BE2C (cell line): ENCODE results near the gene KANSL3.

Experiments
- DNase-seq: peaks from one replicate; pipeline ENCODE4 v3.0.0-alpha.2; 2020
- H3K27me3 ChIP-seq: fragments of 250-450 bp; sonication (Bioruptor Pico); 2 replicates; pipeline ENCODE4 v1.5.1; 2020; ENCODE audit warnings: mild to moderate bottlenecking
- H3K36me3 ChIP-seq: fragments of 250-450 bp; sonication (Bioruptor Pico); 2 replicates; pipeline ENCODE4 v1.5.1; 2020; ENCODE audit warnings: mild to moderate bottlenecking
- H3K4me1 ChIP-seq: fragments of 250-450 bp; sonication (Bioruptor Pico); 2 replicates; pipeline ENCODE4 v1.5.1; 2020
- H3K4me3 ChIP-seq: 2 replicates; pipeline ENCODE4 v1.5.1; 2011; ENCODE audit warnings: low read depth, low read length
- H3K9me3 ChIP-seq: fragments of 250-450 bp; sonication (Bioruptor Pico); 2 replicates; pipeline ENCODE4 v1.5.1; 2020
- TF ChIP-seq, protein P1 (sequence below): IDR thresholded peaks from 2 replicates; pipeline ENCODE4 v1.5.1; 2012; ENCODE audit warnings: mild to moderate bottlenecking, low read depth, low read length

Gene KANSL3

DNA sequence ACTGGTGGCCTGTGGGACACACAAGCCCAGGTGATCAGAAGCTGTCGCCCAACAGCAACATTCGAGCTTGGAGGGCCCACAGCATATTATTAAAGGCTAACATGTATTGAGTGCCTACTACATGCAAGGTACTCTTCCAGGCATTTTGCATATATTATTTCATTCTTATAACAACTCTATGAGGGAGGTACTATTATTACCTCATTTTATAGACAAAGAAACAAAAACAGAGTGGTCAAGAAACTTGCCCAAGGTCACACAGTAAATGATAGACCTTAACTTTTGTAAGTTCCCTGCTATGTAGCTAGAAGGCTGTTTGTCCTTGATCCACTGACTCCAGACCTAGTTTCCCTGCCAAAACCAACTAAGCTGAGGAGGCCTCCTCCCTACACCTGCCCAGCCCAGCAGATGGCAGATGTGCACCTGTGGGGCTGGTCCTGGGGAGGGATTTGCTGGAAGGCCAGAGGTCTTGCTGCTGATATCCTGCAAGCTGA, 35.7 kb downstream of the KANSL3 start:
- H3K4me1 ChIP-seq: no peaks in the 10 kb centered on the region
- H3K27me3 ChIP-seq: no peaks in the 10 kb centered on the region
- H3K4me3 ChIP-seq: no peak overlapping the region
- no peak for DNase-seq
- TF ChIP-seq, protein P1, sequence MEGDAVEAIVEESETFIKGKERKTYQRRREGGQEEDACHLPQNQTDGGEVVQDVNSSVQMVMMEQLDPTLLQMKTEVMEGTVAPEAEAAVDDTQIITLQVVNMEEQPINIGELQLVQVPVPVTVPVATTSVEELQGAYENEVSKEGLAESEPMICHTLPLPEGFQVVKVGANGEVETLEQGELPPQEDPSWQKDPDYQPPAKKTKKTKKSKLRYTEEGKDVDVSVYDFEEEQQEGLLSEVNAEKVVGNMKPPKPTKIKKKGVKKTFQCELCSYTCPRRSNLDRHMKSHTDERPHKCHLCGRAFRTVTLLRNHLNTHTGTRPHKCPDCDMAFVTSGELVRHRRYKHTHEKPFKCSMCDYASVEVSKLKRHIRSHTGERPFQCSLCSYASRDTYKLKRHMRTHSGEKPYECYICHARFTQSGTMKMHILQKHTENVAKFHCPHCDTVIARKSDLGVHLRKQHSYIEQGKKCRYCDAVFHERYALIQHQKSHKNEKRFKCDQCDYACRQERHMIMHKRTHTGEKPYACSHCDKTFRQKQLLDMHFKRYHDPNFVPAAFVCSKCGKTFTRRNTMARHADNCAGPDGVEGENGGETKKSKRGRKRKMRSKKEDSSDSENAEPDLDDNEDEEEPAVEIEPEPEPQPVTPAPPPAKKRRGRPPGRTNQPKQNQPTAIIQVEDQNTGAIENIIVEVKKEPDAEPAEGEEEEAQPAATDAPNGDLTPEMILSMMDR: 0 out of 2 replicates have a peak, but pooled peaks have one; percentile 3
- H3K9me3 ChIP-seq: no peaks in the 10 kb centered on the region
- H3K36me3 ChIP-seq: peaks cover 21% of the 10 kb centered on the region

DNA sequence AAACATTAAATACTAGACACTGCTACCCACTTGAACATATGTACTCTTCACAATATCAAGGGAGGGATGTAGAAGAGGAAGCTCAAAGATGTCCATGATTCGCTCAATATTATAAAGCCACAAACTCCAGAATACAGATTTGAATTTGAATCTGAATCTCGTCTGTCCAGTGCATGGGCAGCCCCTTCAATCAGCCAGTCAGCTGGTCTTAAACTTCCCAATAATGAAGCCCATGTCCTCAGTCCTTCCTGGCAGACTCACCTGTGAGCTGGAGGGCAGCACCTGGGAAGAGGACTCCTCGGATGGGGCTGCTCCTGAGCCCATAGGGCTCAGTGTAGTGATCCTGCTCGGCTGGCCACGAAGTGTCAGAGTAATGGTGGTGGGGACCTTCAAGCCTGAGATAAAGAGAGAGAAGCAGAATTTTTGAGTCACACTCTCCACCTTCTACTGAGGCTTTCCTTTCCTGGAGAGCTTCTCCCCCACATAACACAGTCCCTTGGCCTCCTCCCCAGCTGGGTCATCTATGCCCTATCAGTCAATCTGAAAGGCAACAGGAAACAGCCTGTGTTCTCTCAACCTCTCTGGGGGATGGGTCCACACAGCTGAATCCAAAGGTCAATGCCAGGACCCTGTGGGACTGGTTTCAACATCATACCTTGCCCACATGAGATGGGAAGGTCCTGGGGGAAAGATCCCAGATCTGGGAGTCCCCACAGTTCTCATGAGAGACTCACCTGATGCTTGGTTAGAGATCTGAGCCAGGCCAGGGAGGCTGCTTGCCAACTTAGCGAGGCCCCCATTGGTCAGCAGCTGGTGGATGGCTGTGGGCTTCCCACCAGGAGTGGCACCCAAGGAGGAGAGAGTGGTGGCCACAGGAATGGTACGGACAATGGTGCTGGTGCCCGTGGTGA, 36.5 kb downstream of the KANSL3 start:
- DNase-seq: no peak
- TF ChIP-seq, protein P1: no peak
- Histone ChIP-seq H3K36me3 (peaks cover 21% of the 10 kb centered on the region), H3K9me3 (no peaks in the 10 kb centered on the region), H3K4me3 (no peak overlapping the region), H3K4me1 (no peaks in the 10 kb centered on the region), H3K27me3 (no peaks in the 10 kb centered on the region)

DNA sequence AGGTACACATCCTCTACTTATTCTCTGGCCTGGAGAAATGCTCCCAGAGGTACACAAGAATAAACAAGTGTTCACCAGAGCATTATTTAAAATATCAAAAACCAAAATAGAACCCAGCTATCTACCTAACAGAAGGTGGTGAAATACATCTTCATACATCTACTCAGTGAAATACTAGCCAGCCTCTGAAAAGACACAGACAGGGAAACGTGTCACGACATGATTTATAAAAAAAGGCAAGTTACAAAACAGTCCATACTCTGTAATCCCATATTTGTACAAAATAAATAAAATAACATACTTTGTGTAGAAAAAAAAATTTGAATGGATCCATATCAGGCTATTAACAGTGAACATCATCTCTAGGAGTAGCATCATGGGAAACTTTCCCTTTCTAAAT, 38.2 kb downstream of the KANSL3 start:
- Histone ChIP-seq H3K27me3 (no peaks in the 10 kb centered on the region), H3K4me1 (no peaks in the 10 kb centered on the region), H3K36me3 (peaks cover 17% of the 10 kb centered on the region), H3K9me3 (no peaks in the 10 kb centered on the region), H3K4me3 (no peak overlapping the region)
- TF ChIP-seq, protein P1: no peak
- DNase-seq: no peak

DNA sequence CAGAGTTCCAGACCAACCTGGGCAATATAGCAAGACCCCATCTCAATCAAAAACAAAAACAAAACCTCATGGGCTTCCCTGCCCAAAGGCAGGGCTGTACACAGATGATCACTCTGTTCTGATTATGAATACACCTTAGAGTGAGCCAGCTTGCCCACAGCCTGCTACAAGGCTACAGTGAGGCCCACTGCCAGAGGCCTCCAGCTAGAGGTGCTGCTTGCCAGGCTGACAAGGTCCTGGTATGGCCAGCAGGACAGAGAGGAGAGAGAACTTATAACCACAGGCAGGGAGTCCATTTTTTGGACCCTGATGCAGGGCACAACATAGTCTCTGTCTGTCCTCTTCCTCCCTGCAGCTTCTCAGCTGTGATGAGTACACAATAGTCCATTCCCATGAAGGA, 41.5 kb downstream of the KANSL3 start:
- Histone ChIP-seq H3K27me3 (no peaks in the 10 kb centered on the region), H3K9me3 (no peaks in the 10 kb centered on the region), H3K4me3 (no peak overlapping the region), H3K36me3 (peaks cover 5% of the 10 kb centered on the region), H3K4me1 (no peaks in the 10 kb centered on the region)
- TF ChIP-seq, protein P1: no peak
- no peak for DNase-seq

DNA sequence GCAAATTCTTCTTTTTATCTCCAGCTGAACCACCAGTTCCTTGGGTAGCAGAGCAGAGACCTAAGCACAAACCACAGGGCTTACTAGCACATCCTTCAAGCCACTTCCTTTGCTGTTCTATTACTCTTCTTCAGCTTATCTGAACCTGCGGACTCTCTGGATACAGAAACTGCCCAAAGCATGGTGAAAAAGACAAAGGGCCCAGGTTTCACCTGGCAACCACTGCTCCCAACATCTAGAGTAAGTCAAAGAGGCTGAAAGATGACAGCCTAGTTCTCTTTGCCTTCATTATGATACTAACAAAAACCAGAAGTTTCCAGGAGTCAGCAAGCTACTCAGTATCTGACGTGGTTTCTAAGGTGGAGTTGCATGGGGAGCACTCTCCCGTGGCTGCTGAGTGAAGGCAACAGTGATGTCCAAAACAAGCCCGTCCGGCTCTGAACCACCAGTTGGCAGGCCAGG, 43.4 kb downstream of the KANSL3 start:
- TF ChIP-seq, protein P1: no peak
- Histone ChIP-seq H3K9me3 (no peaks in the 10 kb centered on the region), H3K4me1 (no peaks in the 10 kb centered on the region), H3K4me3 (no peak overlapping the region), H3K36me3 (peaks cover 5% of the 10 kb centered on the region), H3K27me3 (no peaks in the 10 kb centered on the region)
- DNase-seq: no peak

DNA sequence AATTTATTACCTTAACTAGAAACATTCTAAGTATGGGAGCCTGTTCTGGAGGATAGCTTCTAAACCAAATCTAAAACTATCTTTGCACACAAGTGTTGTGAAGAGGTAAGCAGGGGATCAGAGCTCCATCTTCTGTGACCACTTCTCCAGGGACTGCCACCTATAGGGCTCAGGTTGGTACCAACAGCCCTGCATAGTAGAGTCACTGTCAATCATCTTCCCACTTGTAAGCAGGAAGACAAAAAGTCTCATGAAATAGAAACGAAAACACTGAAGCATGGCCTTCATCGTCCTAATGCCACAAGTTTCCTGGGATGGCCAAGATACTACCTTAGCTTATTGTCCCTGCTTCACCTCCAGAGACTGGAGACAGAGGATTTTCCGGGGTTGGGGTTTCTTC, 43.8 kb downstream of the KANSL3 start:
- no peaks in the 10 kb centered on the region for H3K4me1 ChIP-seq
- TF ChIP-seq, protein P1: no peak
- peaks cover 5% of the 10 kb centered on the region for H3K36me3 ChIP-seq
- no peaks in the 10 kb centered on the region for H3K27me3 ChIP-seq
- H3K4me3 ChIP-seq: no peak overlapping the region
- H3K9me3 ChIP-seq: no peaks in the 10 kb centered on the region
- DNase-seq: no peak
